TTC549 (cell line): ENCODE results near the gene SCGB1D4.
"Not testable (repeated sequence)": the region's sequence is repeated elsewhere in the genome, so short reads cannot be mapped to it uniquely, and the experiment has no call there.

Experiments
- FAIRE-seq: peaks from 2 replicates; lab custom pipeline; 2012; peaks lifted over from hg19 to GRCh38; lab: Jason Lieb, UNC

The SCGB1D4 gene, protein sequence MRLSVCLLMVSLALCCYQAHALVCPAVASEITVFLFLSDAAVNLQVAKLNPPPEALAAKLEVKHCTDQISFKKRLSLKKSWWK

DNA sequence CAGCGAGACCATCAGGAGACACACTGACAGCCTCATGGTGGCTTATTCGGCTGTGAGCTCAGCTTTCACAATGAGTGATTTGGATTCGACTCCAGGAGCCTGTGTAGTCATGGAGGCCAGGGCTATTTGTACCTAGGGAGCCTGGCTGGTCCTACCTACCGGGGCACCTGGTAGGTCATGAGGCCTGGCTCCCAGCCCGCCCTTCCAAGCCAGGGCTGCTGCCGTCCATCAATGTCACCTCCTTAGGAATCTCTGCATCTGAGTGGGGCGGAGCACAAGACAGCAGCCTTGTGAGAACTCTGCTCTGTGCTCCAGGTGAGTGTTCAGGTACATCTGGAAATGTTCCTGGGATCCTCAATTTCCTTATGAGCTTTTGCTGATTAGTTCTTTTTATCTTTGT lies at the start of gene SCGB1D4:
Gene SCGB1D4 (minus strand): TSS at position 101 of the 400 bp plus-strand sequence. CDS start 65 bp downstream, at position 36.
- FAIRE-seq, result no peak

DNA sequence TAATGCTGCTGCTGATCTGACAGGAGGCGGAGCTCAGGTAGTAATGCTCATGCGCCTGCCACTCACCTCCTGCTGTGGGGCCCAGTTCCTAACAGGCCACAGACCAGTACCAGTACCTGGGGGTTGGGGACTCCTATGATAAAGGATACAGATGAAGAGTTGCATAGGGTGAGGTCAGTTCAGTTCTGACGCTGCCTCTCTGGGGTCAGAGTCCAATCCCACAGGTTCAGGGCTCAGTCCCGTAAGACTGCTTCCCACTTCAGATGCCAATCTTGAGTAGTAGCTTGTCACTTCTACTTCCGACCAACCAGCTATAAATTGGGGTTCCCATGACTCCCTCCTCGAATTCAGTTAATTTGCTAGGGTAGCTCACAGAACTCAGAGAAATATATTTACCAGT lies 47.0 kb upstream of the SCGB1D4 start:
- FAIRE-seq, result no peak

DNA sequence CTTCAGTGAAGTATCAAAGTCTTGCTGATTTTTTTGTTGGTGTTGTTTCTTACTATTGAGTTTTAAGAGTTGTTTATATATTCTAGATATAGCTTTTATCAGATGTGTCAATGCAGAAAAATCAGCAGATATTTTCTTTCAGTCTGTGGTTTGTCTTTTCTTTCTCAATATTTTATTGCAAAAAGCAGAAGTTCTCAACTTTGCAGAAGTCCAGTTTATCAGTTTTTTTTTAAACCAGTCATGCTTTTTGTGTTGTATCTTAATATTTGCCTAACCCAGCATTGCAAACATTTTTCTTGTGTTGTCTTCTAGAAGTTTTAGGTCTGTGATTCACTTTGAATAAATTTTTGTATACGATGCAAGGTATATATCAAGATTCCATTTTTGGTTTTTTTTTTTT lies 45.3 kb upstream of the SCGB1D4 start:
- no peak for FAIRE-seq

DNA sequence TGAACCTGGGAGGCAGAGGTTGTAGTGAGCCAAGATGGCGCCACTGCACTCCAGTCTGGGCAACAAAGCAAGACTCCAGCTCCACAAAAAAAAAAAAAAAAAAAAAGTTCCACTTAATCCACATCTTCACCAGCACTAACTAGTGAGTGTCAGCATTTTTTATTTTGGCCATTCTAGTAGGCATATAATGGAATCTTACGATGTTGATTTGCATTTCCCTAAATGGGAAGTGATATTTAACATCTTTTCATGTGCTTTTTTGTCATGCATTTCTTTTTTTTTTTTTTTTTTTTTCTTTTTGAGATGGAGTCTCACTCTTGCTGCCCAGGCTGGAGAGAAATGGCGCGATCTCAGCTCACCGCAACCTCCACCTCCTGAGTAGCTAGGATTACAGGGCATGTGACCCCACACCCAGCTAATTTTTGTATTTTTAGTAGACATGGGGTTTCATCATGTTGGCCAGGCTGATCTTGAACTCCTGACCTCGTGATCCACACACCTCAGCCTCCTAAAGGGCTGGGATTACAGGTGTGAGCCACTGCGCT lies 44.8 kb upstream of the SCGB1D4 start:
- FAIRE-seq, result not testable (repeated sequence)

DNA sequence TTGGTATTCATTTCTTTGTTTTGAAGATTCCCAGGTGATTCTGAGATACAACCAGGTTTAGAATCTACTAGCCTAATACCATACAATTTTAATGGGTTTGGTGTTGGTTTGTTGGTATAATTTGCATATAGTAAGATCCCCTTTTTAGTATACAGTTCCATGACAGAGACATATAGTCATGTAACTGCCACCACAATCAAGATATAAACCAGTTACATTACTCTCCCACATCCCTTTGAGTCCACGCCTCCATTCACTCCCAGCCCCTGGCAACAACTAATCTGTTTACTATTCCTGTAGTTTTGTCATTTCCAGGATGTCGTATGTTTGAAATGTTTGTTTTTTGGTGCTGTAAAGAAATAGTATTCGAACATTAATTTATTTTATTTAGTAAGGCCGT lies 42.7 kb upstream of the SCGB1D4 start:
- FAIRE-seq, result no peak

DNA sequence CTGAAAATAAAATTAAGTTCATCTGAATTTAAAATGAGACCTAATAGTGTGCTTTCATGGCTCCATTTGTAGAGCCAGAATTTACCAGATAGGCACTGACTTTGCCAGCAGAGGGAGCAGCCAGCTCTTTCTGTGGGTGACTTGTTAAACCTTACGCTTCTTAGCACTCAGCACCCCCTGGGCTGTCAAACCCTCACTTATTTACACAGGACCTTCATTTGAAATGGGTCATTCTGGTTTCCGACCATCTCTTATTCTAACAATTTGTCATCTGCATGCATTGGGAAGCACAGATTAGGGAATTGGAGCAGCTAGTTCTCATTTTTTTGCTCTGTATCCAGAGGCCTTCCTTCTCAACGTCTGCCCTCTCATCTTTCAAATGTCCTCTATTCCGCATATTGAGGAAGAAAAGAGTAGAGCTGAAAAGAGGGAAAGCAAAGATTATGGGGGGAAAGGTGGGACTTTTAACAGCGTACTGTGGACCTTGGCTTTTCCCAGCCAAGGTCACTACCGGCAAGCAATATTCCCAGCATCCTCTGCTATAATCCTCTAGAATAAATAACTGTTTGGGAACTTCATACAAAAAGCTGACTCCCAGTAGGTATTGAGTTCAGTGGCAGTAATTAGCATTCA lies 41.5 kb upstream of the SCGB1D4 start:
- FAIRE-seq, result no peak

DNA sequence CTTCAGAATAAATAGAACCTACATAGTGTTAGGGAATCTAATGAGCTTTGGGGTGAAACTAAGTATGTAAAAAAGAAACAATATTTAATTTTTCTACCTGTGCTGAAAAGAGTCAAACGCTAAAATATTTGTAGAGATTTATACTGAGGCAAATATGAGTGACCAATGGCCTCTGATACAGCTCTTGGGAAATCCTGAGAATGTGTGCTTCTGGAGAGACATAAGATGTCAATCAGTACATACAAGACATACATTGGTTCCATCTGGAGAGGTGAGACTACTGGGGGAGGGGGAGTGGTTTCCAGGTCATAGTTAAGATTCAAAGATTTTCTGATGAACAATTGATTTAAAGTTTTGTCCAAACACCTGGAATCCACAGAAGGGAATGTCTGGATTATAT lies 39.3 kb upstream of the SCGB1D4 start:
- FAIRE-seq, result no peak

DNA sequence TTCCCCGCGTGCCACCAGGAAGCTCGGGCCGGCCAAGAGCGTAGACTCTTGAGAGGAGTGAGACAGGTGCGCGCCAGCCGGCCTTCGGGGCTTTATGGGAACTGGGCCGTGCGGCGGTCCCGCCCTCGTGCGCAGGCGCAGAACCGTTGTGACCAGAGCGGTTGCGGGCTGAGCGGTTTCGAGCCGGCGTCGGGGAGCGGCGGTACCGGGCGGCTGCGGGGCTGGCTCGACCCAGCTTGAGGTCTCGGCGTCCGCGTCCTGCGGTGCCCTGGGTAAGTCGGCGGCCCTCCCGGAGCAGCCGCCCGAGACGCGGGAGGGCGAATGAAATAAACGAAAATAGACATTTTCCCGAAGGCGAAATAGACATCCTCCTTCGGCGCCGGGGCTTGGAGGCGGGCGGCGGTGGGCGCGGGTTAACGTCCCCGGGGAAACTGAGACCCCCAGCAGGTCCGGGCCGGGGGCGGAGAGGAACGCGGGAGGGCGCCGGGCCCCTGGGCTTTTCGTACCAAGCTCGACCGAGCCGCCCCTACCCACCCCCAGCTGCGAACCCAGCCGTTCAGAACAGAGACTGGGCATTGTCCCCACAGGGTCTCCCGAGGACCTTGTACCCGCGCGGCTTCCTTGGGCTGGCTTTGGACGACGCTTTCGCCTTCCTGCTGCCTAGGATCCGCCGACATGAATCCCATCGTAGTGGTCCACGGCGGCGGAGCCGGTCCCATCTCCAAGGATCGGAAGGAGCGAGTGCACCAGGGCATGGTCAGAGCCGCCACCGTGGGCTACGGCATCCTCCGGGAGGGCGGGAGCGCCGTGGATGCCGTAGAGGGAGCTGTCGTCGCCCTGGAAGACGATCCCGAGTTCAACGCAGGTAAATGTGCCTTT lies 38.7 kb upstream of the SCGB1D4 start, which contains the start of gene ASRGL1:
Gene ASRGL1 (plus strand): TSS at position 146 of the 879 bp plus-strand sequence. CDS start 530 bp downstream, at position 676.
- no peak for FAIRE-seq

DNA sequence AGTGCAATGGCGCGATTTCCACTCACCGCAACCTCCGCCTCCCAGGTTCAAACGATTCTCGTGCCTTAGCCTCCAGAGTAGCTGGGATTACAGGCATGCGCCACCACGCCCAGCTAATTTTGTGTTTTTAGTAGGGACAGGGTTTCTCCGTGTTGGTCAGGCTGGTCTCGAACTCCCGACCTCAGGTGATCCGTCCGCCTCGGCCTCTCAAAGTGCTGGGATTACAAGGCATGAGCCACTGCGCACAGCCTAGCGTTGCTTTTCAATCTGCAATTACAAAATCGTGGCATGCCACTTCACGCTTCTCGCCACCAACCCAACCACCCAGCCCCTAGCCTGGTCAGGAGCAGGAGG lies 38.1 kb upstream of the SCGB1D4 start:
- FAIRE-seq, result not testable (repeated sequence)

DNA sequence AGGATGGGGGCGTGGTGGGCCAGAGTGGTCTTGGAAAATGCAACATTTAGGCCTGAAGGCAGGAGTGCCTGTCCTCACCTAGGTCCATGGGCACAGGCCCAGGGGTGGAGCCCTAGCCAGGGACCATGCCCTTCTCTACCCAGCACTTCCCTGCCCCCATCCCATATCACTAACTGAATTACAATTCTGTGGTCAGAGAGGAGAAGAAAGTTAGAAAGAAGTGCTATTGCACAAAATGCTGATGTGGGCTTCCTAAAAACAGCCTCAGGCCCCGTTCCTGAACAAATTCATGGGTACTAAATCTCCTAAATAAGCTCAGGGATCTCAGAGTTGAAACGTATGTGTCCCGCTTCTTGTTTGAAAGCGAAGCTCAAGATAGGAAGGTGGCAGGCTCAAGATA lies 34.9 kb upstream of the SCGB1D4 start:
- no peak for FAIRE-seq

DNA sequence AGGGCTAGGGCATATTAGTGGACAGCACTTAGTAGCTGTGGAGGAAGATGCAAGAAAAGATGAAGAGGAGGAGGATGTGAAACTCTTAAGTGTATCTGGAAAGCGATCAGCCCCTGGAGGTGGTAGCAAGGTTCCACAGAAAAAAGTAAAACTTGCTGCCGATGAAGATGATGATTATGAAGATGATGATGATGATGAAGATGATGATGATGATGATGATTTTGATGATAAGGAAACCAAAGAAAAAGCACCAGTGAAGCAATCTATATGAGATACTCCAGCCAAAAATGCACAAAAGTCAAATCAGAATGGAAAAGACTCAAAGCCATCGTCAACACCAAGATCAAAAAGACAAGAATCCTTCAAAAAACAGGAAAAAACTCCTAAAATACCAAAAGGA lies 32.4 kb upstream of the SCGB1D4 start:
- not testable (repeated sequence) for FAIRE-seq

DNA sequence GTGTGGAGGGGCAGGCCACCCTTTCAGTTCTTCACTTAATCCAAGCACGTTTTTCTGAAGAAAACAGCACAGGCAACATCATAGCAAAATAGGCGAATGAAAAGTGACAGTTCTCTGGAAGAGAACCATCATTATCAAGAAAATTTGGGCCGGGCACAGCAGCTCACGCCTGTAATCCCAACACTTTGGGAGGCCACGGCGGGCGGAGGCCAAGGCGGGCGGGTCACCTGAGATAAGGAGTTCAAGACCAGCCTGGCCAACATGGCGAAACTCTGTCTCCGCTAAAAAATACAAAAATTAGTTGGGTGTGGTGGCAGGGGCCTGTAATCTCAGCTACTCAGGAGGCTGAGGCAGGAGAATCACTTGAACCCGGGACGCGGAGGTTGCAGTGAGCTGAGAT lies 28.7 kb upstream of the SCGB1D4 start:
- not testable (repeated sequence) for FAIRE-seq

DNA sequence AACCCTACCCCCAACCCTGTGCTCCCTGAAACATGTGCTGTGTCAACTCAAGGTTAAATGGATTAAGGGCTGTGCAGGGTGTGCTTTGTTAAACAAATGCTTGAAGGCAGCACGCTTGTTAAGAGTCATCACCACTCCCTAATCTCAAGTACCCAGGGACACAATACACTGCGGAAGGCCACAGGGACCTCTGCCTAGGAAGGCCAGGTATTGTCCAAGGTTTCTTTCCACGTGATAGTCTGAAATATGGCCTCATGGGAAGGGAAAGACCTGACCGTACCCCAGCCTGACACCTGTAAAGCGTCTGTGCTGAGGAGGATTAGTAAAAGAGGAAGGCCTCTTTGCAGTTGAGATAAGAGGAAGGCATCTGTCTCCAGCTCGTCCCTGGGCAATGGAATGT lies 27.8 kb upstream of the SCGB1D4 start:
- FAIRE-seq, result not testable (repeated sequence)

DNA sequence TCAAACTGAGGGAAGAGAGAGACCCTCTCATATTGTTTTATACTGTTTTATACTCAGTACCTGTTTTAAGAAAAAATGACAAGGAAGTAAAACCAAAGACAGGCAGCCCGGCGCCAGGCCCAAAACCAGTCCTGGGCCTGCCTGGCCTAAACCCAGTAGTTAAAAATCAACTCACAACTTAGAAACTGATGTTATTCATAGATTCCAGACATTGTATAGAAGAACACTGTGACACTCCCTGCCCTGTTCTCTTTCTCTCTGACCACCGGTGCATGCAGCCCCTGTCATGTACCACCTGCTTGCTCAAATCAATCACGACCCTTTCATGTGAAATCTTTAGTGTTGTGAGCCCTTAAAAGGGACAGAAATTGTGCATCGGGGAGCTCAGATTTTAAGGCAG lies 26.9 kb upstream of the SCGB1D4 start:
- FAIRE-seq, result not testable (repeated sequence)

DNA sequence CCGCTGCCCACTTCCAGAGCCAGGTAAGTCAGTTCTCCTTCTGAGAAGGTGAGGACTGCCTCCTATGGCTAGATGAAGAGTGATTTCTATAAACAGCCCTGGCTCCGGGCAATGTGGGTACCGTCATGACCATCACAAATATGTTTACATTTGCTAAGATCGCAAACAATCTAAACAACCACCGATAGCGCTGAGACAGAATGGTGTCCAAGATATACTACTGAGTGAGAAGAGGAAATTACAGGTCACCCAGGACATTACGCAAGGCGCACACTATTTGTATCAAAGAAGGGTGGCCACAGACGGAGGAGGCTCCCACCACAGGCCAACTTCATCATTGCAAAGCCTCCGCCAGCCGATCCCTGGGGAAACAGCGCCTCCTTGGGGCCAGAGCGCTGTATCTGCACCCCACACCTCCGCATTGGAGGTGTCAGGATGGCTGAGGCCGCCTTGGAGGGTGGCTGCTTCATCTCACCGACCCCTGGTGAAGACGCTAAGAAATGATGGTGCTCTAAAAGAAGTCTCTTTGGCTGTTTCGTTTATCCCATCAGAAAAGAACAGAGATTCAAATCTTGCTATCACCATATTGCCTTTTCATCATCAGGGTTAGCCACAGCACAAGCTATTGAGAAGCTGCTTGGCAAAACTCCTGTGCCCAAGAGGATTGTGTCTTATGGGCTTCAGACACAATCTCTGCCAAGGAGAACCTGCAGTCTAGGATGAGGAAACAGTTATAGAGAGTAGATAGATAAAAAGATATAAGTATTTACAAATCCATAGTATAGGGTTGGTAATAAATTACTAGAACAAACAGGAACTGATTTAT lies 26.1 kb upstream of the SCGB1D4 start:
- no peak for FAIRE-seq

DNA sequence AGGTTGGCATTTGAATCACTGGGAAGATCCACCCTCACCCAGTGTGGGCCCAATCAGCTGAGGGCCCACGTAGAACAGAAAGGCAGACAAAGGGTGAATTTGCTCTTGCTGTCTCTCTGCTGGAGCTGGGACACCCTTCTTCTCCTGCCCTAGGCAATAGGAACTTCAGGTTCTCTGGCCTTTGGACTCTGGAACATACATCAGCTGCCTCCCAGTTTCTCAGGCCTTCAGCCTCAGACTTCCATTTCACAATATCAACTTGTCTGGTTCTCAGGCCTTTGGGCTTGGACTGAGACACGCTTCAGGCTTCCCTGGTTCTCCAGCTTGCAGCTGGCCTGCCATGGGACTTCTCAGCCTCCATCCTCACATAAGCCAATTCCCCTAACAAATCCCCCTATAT lies 23.6 kb upstream of the SCGB1D4 start:
- no peak for FAIRE-seq

DNA sequence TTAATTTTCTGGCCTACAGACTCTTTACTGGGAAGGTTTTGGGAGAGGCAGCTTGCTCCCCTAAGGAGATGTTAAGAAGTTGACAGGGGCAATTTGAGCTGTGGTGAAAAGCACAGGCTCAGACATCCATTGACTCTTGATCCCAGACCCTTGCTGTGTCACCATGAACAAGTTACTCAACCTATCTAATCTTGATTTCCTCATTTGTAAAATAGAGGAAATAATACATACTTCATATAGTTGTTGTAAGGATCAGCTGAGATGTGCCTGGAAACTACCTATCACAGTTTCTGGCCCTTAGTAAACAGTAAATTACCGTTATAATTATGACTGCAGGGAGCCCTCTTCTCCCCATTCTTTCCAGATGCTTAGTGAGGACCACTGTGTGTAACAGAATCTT lies 16.6 kb upstream of the SCGB1D4 start:
- FAIRE-seq, result no peak

DNA sequence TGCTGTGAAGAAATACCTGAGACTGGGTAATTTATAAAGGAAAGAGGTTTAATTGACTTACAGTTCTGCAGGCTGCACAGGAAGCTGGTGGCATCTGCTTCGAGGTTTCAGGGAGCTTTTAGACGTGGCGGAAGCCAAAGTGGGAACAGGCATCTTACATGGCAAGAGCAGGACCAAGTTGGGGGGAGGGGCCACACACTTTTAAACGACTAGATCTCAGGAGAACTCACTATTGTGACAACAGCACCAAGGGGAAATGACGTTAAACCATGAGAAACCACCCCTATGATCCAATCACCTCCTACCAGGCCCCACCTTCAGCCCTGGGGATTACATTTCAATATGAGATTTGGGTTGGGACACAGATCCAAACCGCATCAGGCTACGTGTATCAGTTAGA lies 11.1 kb upstream of the SCGB1D4 start:
- no peak for FAIRE-seq

DNA sequence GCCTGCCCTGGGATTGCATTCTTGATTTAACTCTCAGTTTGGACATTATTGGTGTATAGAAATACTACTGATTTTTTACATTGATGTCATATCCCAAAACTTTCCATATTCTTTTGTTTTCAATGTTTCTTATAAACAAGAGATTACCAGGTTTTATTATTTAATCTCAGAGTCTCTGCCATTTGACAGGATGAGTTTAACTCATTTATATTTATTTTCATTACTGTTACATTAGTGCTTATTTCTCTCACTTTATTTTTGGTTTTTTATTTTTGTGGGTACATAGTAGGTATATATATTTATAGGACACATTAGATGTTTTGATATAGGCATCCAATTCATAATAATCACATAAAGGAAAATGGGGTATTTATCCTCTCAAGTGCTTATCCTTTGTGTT lies 9.1 kb upstream of the SCGB1D4 start:
- no peak for FAIRE-seq

DNA sequence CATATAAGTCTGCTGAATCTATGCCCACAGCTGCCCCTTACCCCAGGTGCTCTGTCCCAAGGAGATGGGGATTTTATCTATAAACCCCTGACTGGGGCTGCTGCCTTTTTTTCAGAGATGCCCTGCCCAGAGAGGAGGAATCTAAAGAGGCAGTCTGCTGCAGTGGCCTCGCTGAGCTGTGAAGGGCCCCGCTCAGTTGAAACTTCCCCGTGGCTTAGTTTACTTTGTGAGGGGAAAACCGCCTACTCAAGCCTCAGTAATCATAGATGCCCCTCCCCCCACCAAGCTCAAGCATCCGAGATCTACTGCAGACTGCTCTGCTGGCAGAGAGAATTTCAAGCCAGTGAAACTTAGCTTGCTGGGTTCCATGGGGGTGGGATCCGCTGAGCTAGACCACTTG lies 7.4 kb upstream of the SCGB1D4 start:
- no peak for FAIRE-seq

DNA sequence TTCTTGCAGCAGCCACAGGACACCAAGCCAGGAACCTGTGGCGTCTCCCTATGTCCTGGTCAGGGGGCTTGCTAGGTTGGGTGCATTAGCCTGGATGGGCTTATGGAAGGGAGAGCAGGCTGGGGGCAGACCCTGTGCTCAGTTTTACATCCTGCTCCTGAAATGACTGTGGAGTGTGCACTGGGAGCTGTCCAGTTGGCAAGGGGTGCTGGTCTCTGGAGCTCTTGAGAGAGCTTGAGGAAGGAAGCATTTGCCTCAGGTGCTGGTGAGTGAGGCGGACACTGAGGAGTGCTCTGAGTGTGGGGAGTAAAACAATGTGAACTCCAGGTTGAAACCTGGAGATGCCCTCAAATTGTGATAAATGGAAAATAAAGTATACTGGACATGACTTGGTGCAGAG lies 3.4 kb downstream of the SCGB1D4 start:
- no peak for FAIRE-seq

DNA sequence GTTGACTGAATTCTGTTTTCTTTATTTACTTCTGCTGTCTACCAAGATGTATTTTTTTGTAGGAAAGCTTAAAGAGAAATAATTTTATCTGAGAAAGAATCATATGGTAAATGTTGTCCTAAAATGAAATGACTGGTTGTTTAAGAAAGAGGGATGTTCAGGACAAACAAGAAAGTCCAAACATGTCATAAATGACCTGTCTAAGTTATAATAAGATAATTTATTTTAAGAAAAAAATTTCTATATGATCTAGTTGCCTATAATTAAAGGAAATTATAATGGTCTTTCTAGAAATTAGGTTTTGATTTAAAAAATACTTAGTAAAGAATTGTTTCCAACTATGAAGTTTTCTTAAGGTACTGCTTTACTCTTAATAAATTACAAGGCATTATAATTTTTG lies 18.4 kb downstream of the SCGB1D4 start:
- peak; percentile 23 for FAIRE-seq
